Bronchial epithelial cell (primary cell): ENCODE measurements around the gene C3orf85. TPM values are rescaled to one million over a fixed set of nuclear protein-coding genes. Genes with fewer than 3 reads are reported as not detected.

Experiments used
- DNase-seq: peaks from one replicate; pipeline ENCODE4 v3.0.0-alpha.2; 2010; ENCODE audit warnings: low read depth
- FAIRE-seq: peaks from 2 replicates; lab custom pipeline; 2011; peaks lifted over from hg19 to GRCh38; lab: Jason Lieb, UNC
- H3K27me3 ChIP-seq: 2 replicates; pipeline ENCODE4 v1.5.1; 2011; ENCODE audit warnings: low read length; ENCODE audit not compliant: control insufficient read depth, insufficient read depth
- H3K36me3 ChIP-seq: 2 replicates; pipeline ENCODE4 v1.5.1; 2011; ENCODE audit warnings: low read length; ENCODE audit not compliant: control insufficient read depth, insufficient read depth
- H3K4me3 ChIP-seq: 2 replicates; pipeline ENCODE4 v1.5.1; 2011; ENCODE audit warnings: mild to moderate bottlenecking, low read depth, low read length, control low read depth
- CTCF ChIP-seq: IDR thresholded peaks from 2 replicates; pipeline ENCODE4 v1.5.1; 2011; ENCODE audit warnings: mild to moderate bottlenecking, moderate library complexity, low read length, control low read depth, inconsistent platforms; ENCODE audit not compliant: insufficient read depth, severe bottlenecking
- total RNA-seq: library from RNA; depleted of rRNA; stranded (reverse); fragments of >200 nt; gene quantifications from 2 replicates; pipeline ENCODE4 v1.2.1, GENCODE V29; 2014

Gene C3orf85
- total RNA-seq, 1 donor from 2014 or later = not detected

DNA sequence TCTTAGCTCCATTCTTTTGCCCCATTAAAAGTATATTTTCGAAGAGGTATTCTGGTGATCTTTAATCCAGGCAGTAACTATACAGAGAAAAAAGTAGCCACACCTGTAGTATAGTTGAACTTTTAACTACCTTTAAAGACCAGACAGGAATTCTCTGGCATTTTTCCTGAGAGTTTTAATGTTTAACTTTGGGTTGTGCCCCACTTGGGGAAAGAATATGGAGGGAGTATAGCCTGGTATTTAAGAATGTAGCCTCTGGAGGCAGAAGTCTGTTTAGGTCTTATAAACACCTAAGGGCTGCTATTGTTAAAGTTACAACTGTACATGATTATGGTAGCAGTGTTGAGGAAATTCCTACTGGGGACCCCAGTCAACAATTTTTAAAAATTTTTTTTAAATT, 19.3 kb downstream of the C3orf85 start:
- no peak for DNase-seq
- no peaks in the 10 kb centered on the region for H3K36me3 ChIP-seq
- FAIRE-seq = no peak
- no peaks in the 10 kb centered on the region for H3K27me3 ChIP-seq
- no peak overlapping the region for H3K4me3 ChIP-seq
- TF ChIP-seq CTCF = no peak

DNA sequence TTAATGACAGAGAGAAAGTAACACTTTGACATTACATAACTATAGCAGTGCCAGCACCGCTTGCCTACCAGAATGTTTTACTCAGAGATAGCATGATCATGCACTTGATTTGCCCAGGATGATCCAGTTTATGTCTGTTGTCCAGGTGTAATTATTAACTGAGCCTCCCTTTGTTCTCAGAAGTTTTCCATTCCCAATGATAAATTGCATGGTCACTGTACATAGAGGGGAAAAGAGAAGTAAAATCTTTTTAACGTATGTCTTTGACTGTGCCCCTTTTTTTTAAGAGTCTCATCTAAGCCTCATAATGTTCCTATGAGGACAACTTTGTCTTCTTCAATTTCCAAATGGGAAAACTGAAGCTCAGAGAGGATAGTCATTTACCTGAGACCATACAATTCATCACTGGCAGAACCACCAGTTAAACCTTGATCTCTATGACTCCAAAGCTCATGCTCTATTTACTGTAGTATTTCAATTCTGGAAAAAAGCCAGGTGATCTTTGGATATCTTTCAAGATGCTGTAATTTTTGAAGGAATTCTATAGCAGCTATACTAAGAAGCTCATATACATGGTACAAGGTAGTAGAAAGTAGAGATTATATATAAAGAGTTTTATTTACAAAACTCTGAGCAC, 25.1 kb downstream of the C3orf85 start:
- DNase-seq (no peak), FAIRE-seq (no peak)
- Histone ChIP-seq H3K4me3 (no peak overlapping the region), H3K27me3 (no peaks in the 10 kb centered on the region), H3K36me3 (no peaks in the 10 kb centered on the region)
- TF ChIP-seq CTCF = no peak

- H3K4me3 ChIP-seq = no peak overlapping the region
- no peaks in the 10 kb centered on the region for H3K27me3 ChIP-seq
- DNase-seq (no peak), FAIRE-seq (no peak)
- no peak for TF ChIP-seq CTCF
- no peaks in the 10 kb centered on the region for H3K36me3 ChIP-seq
Measured at GRCh38 chr3:109165905-109166304, 29.4 kb downstream of the C3orf85 start.

GRCh38 chr3:109171479-109171878, 35.0 kb downstream of the C3orf85 start:
- no peak for TF ChIP-seq CTCF
- Histone ChIP-seq H3K4me3 (no peak overlapping the region), H3K27me3 (no peaks in the 10 kb centered on the region), H3K36me3 (no peaks in the 10 kb centered on the region)
- FAIRE-seq (no peak), DNase-seq (no peak)

GRCh38 chr3:109175411-109175810, 38.9 kb downstream of the C3orf85 start:
- no peak overlapping the region for H3K4me3 ChIP-seq
- DNase-seq (no peak), FAIRE-seq (no peak)
- no peaks in the 10 kb centered on the region for H3K36me3 ChIP-seq
- H3K27me3 ChIP-seq = no peaks in the 10 kb centered on the region
- no peak for TF ChIP-seq CTCF

- no peak for TF ChIP-seq CTCF
- no peaks in the 10 kb centered on the region for H3K36me3 ChIP-seq
- FAIRE-seq (no peak), DNase-seq (no peak)
- H3K4me3 ChIP-seq = no peak overlapping the region
- H3K27me3 ChIP-seq = no peaks in the 10 kb centered on the region
Measured at GRCh38 chr3:109176726-109177125, 40.2 kb downstream of the C3orf85 start.
